Fibroblast of lung (primary cell): ENCODE results near the gene HERC3. TPM values are rescaled to one million over a fixed set of nuclear protein-coding genes. Genes with fewer than 3 reads are reported as not detected.

Experiments used
- DNase-seq, 2 donors: peaks; one replicate each; pipeline versions ENCODE4 v3.0.0 to v3.0.0-alpha.2; 2010; ENCODE audit warnings: low read depth in 2 of 2
- H2AFZ ChIP-seq: 2 replicates; pipeline ENCODE4 v1.5.1; 2012; ENCODE audit warnings: low read length, control low read depth, inconsistent platforms
- H3K27ac ChIP-seq: 2 replicates; pipeline ENCODE4 v1.5.1; 2011; ENCODE audit warnings: low read length, control low read depth; ENCODE audit not compliant: insufficient read depth
- H3K27me3 ChIP-seq: 2 replicates; pipeline ENCODE4 v1.5.1; 2011; ENCODE audit warnings: mild to moderate bottlenecking, low read length; ENCODE audit not compliant: control insufficient read depth, insufficient read depth
- H3K36me3 ChIP-seq: 2 replicates; pipeline ENCODE4 v1.5.1; 2011; ENCODE audit warnings: low read length; ENCODE audit not compliant: control insufficient read depth, insufficient read depth
- H3K4me1 ChIP-seq: 2 replicates; pipeline ENCODE4 v1.5.1; 2011; ENCODE audit warnings: low read length; ENCODE audit not compliant: control insufficient read depth, insufficient read depth; ENCODE audit errors: extremely low read depth
- H3K4me2 ChIP-seq: 2 replicates; pipeline ENCODE4 v1.5.1; 2011; ENCODE audit warnings: low read length, control low read depth; ENCODE audit not compliant: insufficient read depth; ENCODE audit errors: extremely low read depth
- H3K4me3 ChIP-seq, 4 experiments: fragments of 200-600 bp in 1 of 4; sonication (generic) in 1 of 4; replicated peaks in 1 of 4; 2 replicates each; pipeline ENCODE4 v1.5.1; 2011 to 2016; ENCODE audit warnings: low read length in 4 of 4, low read depth in 3 of 4, mild to moderate bottlenecking in 3 of 4, control low read depth in 2 of 4, inconsistent platforms in 1 of 4, mixed read lengths in 1 of 4; ENCODE audit not compliant: insufficient read depth in 1 of 4; ENCODE audit errors: control extremely low read depth in 1 of 4
- H3K79me2 ChIP-seq: 2 replicates; pipeline ENCODE4 v1.5.1; 2012; ENCODE audit warnings: mild to moderate bottlenecking, low read length, inconsistent platforms; ENCODE audit not compliant: control insufficient read depth, insufficient read depth
- H3K9ac ChIP-seq: 2 replicates; pipeline ENCODE4 v1.5.1; 2011; ENCODE audit warnings: mild to moderate bottlenecking, low read length, control low read depth; ENCODE audit not compliant: insufficient read depth
- H3K9me3 ChIP-seq: 2 replicates; pipeline ENCODE4 v1.5.1; 2012; ENCODE audit warnings: low read depth, low read length; ENCODE audit not compliant: control insufficient read depth, insufficient read depth
- H4K20me1 ChIP-seq: 2 replicates; pipeline ENCODE4 v1.5.1; 2011; ENCODE audit warnings: low read length; ENCODE audit not compliant: control insufficient read depth, insufficient read depth; ENCODE audit errors: extremely low read depth
- EZH2 ChIP-seq: IDR thresholded peaks from 2 replicates; pipeline ENCODE4 v1.5.1; 2012; ENCODE audit warnings: low read length, control low read depth, mild to moderate bottlenecking; ENCODE audit errors: missing control alignments
- polyA plus RNA-seq, 2 donors: library from polyadenylated mRNA; depleted of rRNA in 1 of 2; stranded (reverse) in 1 of 2; unstranded in 1 of 2; fragments of >200 nt; gene quantifications; 2 replicates each; pipeline ENCODE4 v1.2.1, GENCODE V29; 2011 to 2012; ENCODE audit warnings: missing spikeins in 1 of 2
- total RNA-seq: library from RNA; depleted of rRNA; stranded (reverse); fragments of >200 nt; gene quantifications from 2 replicates; pipeline ENCODE4 v1.2.1, GENCODE V29; 2014
- TF ChIP-seq, protein P1 (sequence below), 2 donors: IDR thresholded peaks in 1 of 2; conservative IDR thresholded peaks in 1 of 2; 1 replicate in 1 of 2; 2 replicates in 1 of 2; pipeline ENCODE4 v1.5.1; 2011 to 2012; ENCODE audit warnings: low read length in 2 of 2, control low read depth in 1 of 2, inconsistent platforms in 1 of 2, low read depth in 1 of 2, mild to moderate bottlenecking in 1 of 2

HERC3 gene
- total and polyA plus RNA-seq, 2 donors (not counting 1 experiment from before 2014, with no cell fraction given) = 24.5 to 27.6 TPM

DNA sequence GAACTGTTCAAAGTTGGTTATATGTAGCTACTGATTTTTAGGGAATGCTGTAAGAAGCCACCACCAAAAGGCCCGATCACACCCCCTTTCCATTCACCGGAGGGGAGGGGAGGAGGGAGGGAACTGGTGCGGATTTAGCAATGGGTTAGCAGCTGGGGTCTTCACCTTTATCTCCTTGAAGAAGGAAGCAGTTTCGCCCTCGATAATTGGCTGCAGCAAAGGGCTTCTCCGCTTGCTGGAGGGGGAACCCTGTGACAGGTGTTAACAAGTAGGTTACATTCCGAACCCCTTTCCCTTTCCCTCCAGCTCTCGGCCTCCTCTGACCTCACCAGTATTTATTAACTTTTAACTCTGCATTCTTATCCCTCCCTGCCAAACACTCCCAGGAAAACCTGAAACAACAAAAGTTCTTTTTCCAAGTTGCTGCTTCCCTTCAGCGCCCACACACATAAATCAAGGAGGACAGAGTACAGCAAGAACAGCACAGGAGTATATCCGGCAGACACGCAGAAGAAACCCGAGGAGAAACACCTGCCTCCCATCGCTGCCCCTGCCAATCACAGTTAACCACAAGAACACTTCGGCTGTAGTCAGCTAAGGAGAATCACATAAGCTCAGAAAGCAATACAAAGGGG lies 145.1 kb downstream of the HERC3 start:
- Histone ChIP-seq H3K27me3 (no peaks in the 10 kb centered on the region), H3K9me3 (no peaks in the 10 kb centered on the region), H3K4me1 (peaks cover 2% of the 10 kb centered on the region), H3K9ac (no peak overlapping the region), H3K36me3 (peaks cover 3% of the 10 kb centered on the region), H3K79me2 (no peaks in the 10 kb centered on the region), H2AFZ (no peak overlapping the region), H4K20me1 (no peaks in the 10 kb centered on the region), H3K4me3 (no peak overlapping the region), H3K27ac (no peak overlapping the region), H3K4me2 (no peak overlapping the region)
- peak in 1 of 2 donors; percentile 87 for DNase-seq
- TF ChIP-seq EZH2 = no peak
- TF ChIP-seq, protein P1, sequence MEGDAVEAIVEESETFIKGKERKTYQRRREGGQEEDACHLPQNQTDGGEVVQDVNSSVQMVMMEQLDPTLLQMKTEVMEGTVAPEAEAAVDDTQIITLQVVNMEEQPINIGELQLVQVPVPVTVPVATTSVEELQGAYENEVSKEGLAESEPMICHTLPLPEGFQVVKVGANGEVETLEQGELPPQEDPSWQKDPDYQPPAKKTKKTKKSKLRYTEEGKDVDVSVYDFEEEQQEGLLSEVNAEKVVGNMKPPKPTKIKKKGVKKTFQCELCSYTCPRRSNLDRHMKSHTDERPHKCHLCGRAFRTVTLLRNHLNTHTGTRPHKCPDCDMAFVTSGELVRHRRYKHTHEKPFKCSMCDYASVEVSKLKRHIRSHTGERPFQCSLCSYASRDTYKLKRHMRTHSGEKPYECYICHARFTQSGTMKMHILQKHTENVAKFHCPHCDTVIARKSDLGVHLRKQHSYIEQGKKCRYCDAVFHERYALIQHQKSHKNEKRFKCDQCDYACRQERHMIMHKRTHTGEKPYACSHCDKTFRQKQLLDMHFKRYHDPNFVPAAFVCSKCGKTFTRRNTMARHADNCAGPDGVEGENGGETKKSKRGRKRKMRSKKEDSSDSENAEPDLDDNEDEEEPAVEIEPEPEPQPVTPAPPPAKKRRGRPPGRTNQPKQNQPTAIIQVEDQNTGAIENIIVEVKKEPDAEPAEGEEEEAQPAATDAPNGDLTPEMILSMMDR (conservative IDR thresholded peaks at IDR 0.05 in 1 of 2, IDR thresholded peaks at IDR 0.05 in 1 of 2; ENCODE audit: low read depth in 1 of 2, low read length in 2 of 2) = no peak

DNA sequence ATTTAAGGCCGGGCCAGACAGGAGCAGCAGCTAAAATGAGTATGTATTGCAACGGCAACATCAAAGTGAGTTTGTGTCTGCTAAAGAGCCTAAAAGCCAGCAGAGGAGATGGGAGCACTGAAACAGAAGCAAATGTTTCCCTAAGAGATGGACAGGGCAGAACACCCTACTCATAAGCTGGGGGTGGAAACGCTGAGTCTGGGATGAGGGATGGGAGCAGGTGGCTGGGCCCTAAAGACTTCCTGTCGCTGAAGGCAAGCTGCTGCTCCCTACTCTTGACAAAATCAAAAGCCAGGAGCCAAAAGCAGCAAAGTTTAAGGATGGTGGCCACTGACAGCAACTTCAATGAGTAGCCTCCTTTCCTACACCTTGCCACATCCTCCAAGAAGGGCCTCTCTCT lies 145.9 kb downstream of the HERC3 start:
- Histone ChIP-seq H2AFZ (no peak overlapping the region), H3K4me2 (no peak overlapping the region), H3K27me3 (no peaks in the 10 kb centered on the region), H3K79me2 (no peaks in the 10 kb centered on the region), H4K20me1 (no peaks in the 10 kb centered on the region), H3K4me1 (peaks cover 2% of the 10 kb centered on the region), H3K9ac (no peak overlapping the region), H3K27ac (no peak overlapping the region), H3K36me3 (peaks cover 3% of the 10 kb centered on the region), H3K4me3 (no peak overlapping the region), H3K9me3 (no peaks in the 10 kb centered on the region)
- no peak for DNase-seq
- no peak for TF ChIP-seq EZH2
- TF ChIP-seq, protein P1 (conservative IDR thresholded peaks at IDR 0.05 in 1 of 2, IDR thresholded peaks at IDR 0.05 in 1 of 2; ENCODE audit: low read depth in 1 of 2, low read length in 2 of 2) = no peak

DNA sequence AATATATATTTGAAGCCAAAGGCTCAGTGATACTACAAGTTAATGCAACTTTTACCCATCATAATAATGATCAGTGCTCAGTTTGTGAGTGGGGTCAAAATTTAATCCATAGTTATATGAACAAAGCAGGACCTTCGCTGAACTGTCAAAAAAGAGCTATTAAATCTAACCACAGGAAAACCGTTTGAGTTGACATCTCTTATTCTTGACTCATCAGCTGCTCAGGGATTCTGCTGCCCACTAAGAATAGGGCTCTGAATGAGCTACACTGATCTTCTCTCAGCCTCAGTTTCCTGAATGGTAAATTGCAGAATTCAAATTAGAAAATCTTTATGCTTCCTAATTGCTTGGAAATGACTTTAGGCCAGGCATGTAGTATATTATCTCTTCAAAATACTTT lies 150.3 kb downstream of the HERC3 start:
- Histone ChIP-seq H3K9ac (no peak overlapping the region), H3K27me3 (no peaks in the 10 kb centered on the region), H4K20me1 (no peaks in the 10 kb centered on the region), H3K4me1 (no peaks in the 10 kb centered on the region), H3K27ac (no peak overlapping the region), H3K4me2 (no peak overlapping the region), H3K79me2 (no peaks in the 10 kb centered on the region), H2AFZ (no peak overlapping the region), H3K9me3 (no peaks in the 10 kb centered on the region), H3K4me3 (no peak overlapping the region), H3K36me3 (peaks cover 3% of the 10 kb centered on the region)
- TF ChIP-seq, protein P1 (conservative IDR thresholded peaks at IDR 0.05 in 1 of 2, IDR thresholded peaks at IDR 0.05 in 1 of 2; ENCODE audit: low read depth in 1 of 2, low read length in 2 of 2) = no peak
- no peak for TF ChIP-seq EZH2
- DNase-seq = peak in 1 of 2 donors; percentile 56
